Right lobe of liver (tissue), 6 donors: ENCODE results near the gene DEDD. TPM values are rescaled to one million over a fixed set of nuclear protein-coding genes. Genes with fewer than 3 reads are reported as not detected.
A peak's percentile ranks its signal among the peaks of the same experiment; 100 is the strongest.

Experiments
- ATAC-seq, 4 donors: fragments of 200-7000 bp; cut with Tn5 transposase; one replicate each; pipeline ENCODE4 v1.9.1; 2020; ENCODE audit warnings: mild to moderate bottlenecking in 4 of 4, moderate library complexity in 4 of 4
- DNase-seq, 3 donors: peaks; one replicate each; pipeline ENCODE4 v3.0.0-alpha.2; 2020
- H3K27ac ChIP-seq, 3 donors: fragments of 200-600 bp; one replicate each; pipeline ENCODE4 v1.8.0; 2022
- H3K27me3 ChIP-seq, 2 donors: fragments of 200-600 bp; one replicate each; pipeline ENCODE4 v1.8.0; 2022
- H3K36me3 ChIP-seq, 4 donors: fragments of 200-600 bp; sonication (generic) in 1 of 4; one replicate each; pipeline versions ENCODE4 v1.5.1 to v1.8.0; 2017 to 2022; ENCODE audit warnings: control low read depth in 1 of 4
- H3K4me1 ChIP-seq, 4 donors: fragments of 200-600 bp; sonication (generic) in 1 of 4; one replicate each; pipeline versions ENCODE4 v1.5.1 to v1.8.0; 2017 to 2022; ENCODE audit warnings: control low read depth in 1 of 4
- H3K4me3 ChIP-seq, 3 donors: fragments of 200-600 bp; one replicate each; pipeline ENCODE4 v1.8.0; 2022
- H3K9me3 ChIP-seq, 4 donors: fragments of 200-600 bp; sonication (generic) in 1 of 4; one replicate each; pipeline versions ENCODE4 v1.5.1 to v1.8.0; 2017 to 2022; ENCODE audit warnings: control low read depth in 1 of 4
- CTCF ChIP-seq, 4 donors: fragments of 200-600 bp in 3 of 4; fragments of 450-650 bp in 1 of 4; IDR thresholded peaks; one replicate each; pipeline versions ENCODE4 v1.5.1 to v1.8.0; 2016 to 2022; ENCODE audit warnings: antibody characterized with exemption in 4 of 4, mild to moderate bottlenecking in 2 of 4
- POLR2A ChIP-seq: fragments of 450-650 bp; IDR thresholded peaks from one replicate; pipeline ENCODE4 v1.6.1; 2017; ENCODE audit warnings: antibody characterized with exemption, mild to moderate bottlenecking
- WGBS: methylation state at CpG from one replicate; pipeline ENCODE4 v1.1.6; 2018; ENCODE audit warnings: low coverage, low lambda C conversion rate; ENCODE audit not compliant: insufficient coverage; ENCODE audit errors: missing lambda C conversion rate; 5-methylcytosine and 5-hydroxymethylcytosine counted together
- intact Hi-C, 2 donors: fragments of 100-400 bp; cut with DNase I; formaldehyde crosslinking; loops; one replicate each; pipeline versions ENCODE4 v1.11.2 to v1.14.1; 2022
- total RNA-seq, 6 experiments: library from RNA; depleted of rRNA in 2 of 6; stranded (reverse); fragments of >200 nt in 2 of 6; fragmentation: NEBNext Ultra II Directional in 3 of 6; extraction: Animal tissue kit (Norgen Biotek cat#: 25700) in 3 of 6; gene quantifications; one replicate each; pipeline versions ENCODE4 v1.1.0 to v1.2.4, GENCODE V29; 2016 to 2023
- donor health status: DM: no; HTN: yes; CAD: no.
- donor health status: DM: no; HTN: no; CAD: no.
- donor health status: DM: no; HTN: no; CAD: no.
- donor health status: DM: no; HTN: yes; CAD: no.
- donor health status: DM: no; HTN: yes; CAD: no.

The DEDD gene
- total RNA-seq, 6 experiments from 2014 or later = 13.8 to 22.0 (median 16.6) TPM

GRCh38 chr1:161153176-161153575 lies 20.7 kb upstream of the DEDD start:
- intact Hi-C loops = no loop called here
- no peak for TF ChIP-seq POLR2A
- no peak for TF ChIP-seq CTCF (IDR thresholded peaks at IDR 0.05)
- H3K27me3 ChIP-seq = no peaks in the 10 kb centered on the region
- peak overlapping the region; percentile 78 to 96 (median 94) for H3K27ac ChIP-seq
- WGBS = 28% methylated on average over 9 of the region's 9 CpGs
- H3K9me3 ChIP-seq = no peaks in the 10 kb centered on the region
- H3K4me3 ChIP-seq = peak overlapping the region; percentile 58 to 76 (median 65)
- peaks cover 0 to 5% (median 0%) of the 10 kb centered on the region in 4 donors for H3K36me3 ChIP-seq
- DNase-seq = no peak
- no peaks in the 10 kb centered on the region for H3K4me1 ChIP-seq
- ATAC-seq = no peak

GRCh38 chr1:161145832-161146231 lies 13.4 kb upstream of the DEDD start:
- Histone ChIP-seq H3K27me3 (no peaks in the 10 kb centered on the region), H3K4me1 (no peaks in the 10 kb centered on the region), H3K4me3 (no peak overlapping the region), H3K9me3 (no peaks in the 10 kb centered on the region), H3K36me3 (no peaks in the 10 kb centered on the region), H3K27ac (no peak overlapping the region)
- TF ChIP-seq CTCF (IDR thresholded peaks at IDR 0.05) (no peak), POLR2A (no peak)
- 71% methylated on average over 3 of the region's 3 CpGs for WGBS
- ATAC-seq = no peak
- intact Hi-C loops = no loop called here
- DNase-seq = no peak

GRCh38 chr1:161140755-161141400 lies 8.4 kb upstream of the DEDD start:
- Histone ChIP-seq H3K4me1 (no peaks in the 10 kb centered on the region), H3K27me3 (no peaks in the 10 kb centered on the region), H3K36me3 (no peaks in the 10 kb centered on the region), H3K4me3 (no peak overlapping the region), H3K27ac (no peak overlapping the region), H3K9me3 (no peaks in the 10 kb centered on the region)
- ATAC-seq (no peak), DNase-seq (no peak)
- intact Hi-C loops = no loop called here
- WGBS = 82% methylated on average over 10 of the region's 29 CpGs
- TF ChIP-seq CTCF (IDR thresholded peaks at IDR 0.05) (no peak), POLR2A (no peak)

GRCh38 chr1:161139766-161140165 lies 7.3 kb upstream of the DEDD start:
- ATAC-seq (peak; percentile 66 to 79 (median 76)), DNase-seq (no peak)
- no peaks in the 10 kb centered on the region for H3K4me1 ChIP-seq
- no peaks in the 10 kb centered on the region for H3K27me3 ChIP-seq
- TF ChIP-seq POLR2A = no peak
- TF ChIP-seq CTCF (IDR thresholded peaks at IDR 0.05) = peak; percentile 56 to 70 (median 62)
- intact Hi-C loops = no loop called here
- no peaks in the 10 kb centered on the region for H3K9me3 ChIP-seq
- no peak overlapping the region for H3K4me3 ChIP-seq
- H3K27ac ChIP-seq = no peak overlapping the region
- H3K36me3 ChIP-seq = no peaks in the 10 kb centered on the region
- 5% methylated on average over 1 of the region's 1 CpG for WGBS
